LNCAP (cell line): Measurements from ENCODE around the gene SOD1.

Source experiments
- TF ChIP-seq, protein P1 (sequence below): fragments of 450-650 bp; IDR thresholded peaks from 2 replicates; pipeline ENCODE4 v1.5.1; 2017; ENCODE audit warnings: mild to moderate bottlenecking

The SOD1 gene

DNA sequence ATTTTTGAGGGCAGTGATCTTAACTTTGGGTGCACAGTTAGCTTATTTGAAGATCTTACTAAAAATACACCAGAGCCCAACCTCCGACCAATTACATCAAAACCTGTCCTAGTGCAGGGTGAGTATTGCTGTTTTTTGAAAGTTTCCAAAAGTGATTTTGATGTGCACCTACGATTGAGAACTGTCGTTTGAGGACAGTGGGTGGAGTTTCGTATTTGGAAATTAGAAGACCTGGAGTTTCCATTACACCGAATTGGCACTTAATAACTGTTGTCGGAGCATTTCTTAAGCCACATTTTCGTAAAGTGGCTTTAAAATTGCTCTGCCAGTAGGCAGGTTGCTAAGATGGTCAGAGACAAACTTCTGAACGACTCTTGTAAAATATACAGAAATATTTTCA, 1.1 kb downstream of the SOD1 start:
- TF ChIP-seq, protein P1, sequence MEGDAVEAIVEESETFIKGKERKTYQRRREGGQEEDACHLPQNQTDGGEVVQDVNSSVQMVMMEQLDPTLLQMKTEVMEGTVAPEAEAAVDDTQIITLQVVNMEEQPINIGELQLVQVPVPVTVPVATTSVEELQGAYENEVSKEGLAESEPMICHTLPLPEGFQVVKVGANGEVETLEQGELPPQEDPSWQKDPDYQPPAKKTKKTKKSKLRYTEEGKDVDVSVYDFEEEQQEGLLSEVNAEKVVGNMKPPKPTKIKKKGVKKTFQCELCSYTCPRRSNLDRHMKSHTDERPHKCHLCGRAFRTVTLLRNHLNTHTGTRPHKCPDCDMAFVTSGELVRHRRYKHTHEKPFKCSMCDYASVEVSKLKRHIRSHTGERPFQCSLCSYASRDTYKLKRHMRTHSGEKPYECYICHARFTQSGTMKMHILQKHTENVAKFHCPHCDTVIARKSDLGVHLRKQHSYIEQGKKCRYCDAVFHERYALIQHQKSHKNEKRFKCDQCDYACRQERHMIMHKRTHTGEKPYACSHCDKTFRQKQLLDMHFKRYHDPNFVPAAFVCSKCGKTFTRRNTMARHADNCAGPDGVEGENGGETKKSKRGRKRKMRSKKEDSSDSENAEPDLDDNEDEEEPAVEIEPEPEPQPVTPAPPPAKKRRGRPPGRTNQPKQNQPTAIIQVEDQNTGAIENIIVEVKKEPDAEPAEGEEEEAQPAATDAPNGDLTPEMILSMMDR = no peak

DNA sequence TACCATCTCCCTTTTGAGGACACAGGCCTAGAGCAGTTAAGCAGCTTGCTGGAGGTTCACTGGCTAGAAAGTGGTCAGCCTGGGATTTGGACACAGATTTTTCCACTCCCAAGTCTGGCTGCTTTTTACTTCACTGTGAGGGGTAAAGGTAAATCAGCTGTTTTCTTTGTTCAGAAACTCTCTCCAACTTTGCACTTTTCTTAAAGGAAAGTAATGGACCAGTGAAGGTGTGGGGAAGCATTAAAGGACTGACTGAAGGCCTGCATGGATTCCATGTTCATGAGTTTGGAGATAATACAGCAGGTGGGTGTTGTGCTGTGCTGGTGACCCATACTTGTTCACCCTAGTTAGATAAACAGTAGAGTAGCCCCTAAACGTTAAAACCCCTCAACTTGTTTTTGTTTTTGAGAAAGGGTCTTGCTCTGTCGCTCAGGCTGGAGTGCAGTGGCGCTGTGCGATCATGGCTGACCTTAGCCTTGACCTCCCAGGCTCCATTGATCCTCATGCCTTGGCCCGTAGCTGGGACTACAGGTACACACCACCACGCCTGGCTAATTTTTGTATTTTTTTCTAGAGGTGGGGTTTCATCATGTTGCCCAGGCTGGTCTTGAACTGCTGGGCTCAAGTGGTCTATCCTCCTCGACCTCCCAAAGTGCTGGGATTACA, 4.2 kb downstream of the SOD1 start:
- TF ChIP-seq, protein P1 = no peak

DNA sequence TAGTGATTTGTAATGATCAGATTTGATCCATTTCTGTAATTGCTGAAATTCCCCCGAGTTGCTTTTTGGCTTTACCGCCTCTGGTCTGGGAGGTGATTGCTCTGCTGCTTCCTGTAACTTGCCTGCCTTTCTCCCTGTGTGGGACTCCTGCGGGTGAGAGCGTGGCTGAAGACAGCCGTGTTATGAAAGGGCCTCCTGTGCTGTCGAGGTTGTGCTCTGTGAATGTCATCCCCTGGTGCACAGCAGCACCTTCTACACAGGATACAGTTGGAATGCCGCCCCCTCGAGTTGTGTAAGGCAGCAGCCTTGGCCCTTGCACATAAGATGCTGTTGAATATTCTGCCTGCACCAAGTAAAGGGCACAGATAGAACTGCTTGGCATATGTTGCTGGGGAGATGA, 5.9 kb downstream of the SOD1 start:
- TF ChIP-seq, protein P1 = no peak

DNA sequence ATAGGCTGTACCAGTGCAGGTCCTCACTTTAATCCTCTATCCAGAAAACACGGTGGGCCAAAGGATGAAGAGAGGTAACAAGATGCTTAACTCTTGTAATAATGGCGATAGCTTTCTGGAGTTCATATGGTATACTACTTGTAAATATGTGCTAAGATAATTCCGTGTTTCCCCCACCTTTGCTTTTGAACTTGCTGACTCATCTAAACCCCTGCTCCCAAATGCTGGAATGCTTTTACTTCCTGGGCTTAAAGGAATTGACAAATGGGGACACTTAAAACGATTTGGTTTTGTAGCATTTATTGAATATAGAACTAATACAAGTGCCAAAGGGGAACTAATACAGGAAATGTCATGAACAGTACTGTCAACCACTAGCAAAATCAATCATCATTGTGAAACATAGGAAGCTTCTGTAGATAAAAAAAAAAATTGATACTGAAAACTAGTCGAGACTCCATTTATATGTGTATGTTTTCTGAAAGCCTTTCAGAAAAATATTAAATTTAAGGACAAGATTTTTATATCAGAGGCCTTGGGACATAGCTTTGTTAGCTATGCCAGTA, 7.0 kb downstream of the SOD1 start:
- TF ChIP-seq, protein P1 = no peak

DNA sequence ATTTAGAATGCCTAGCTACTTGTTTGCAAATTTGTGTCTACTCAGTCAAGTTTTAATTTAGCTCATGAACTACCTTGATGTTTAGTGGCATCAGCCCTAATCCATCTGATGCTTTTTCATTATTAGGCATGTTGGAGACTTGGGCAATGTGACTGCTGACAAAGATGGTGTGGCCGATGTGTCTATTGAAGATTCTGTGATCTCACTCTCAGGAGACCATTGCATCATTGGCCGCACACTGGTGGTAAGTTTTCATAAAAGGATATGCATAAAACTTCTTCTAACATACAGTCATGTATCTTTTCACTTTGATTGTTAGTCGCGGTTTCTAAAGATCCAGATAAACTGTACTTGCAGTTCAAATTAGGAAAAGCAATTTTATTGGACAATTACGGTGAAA, 7.6 kb downstream of the SOD1 start:
- TF ChIP-seq, protein P1 = no peak

DNA sequence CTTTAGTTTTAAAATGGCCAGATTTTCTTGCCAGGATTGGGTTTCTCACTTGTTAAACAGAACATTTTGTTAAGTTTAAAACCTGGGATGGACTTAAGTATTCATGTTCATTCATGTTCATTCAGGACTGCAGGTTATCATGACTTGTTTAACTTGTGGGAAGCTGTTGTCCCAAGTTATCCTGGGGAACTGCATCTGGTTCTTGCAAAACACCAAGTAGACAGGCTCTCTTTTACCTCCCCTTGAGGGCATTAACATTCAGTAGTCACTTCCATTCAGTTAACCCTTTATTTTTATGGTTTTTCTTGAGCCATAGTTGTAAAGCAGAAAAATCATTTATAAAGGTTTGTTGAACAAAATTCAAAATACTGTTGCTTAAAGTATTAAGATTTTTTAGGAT, 8.1 kb downstream of the SOD1 start:
- TF ChIP-seq, protein P1 = no peak

DNA sequence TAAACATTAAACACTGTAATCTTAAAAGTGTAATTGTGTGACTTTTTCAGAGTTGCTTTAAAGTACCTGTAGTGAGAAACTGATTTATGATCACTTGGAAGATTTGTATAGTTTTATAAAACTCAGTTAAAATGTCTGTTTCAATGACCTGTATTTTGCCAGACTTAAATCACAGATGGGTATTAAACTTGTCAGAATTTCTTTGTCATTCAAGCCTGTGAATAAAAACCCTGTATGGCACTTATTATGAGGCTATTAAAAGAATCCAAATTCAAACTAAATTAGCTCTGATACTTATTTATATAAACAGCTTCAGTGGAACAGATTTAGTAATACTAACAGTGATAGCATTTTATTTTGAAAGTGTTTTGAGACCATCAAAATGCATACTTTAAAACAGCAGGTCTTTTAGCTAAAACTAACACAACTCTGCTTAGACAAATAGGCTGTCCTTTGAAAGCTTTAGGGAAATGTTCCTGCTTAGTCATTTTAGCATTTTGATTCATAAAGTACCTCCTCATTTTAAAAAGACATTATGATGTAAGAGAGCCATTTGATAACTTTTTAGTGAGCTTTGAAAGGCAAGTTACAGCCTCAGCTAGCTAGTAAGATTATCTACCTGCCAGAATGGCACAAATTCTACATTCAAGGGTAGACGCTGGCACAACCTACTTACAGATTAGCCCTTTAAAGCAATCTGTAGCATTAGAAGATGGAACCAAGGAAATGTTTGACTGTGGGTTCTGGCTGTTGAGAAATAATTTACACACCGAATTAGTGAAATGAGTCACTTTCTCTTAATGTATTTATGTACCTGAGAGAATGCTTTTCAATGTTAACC, 9.4 kb downstream of the SOD1 start:
- TF ChIP-seq, protein P1 = no peak
